GM19193 (cell line): ENCODE data around the gene EXTL1.

Source experiments
- POLR2A ChIP-seq: IDR thresholded peaks from 4 replicates; pipeline ENCODE4 v1.6.1; 2011; ENCODE audit not compliant: insufficient read depth, insufficient read length; ENCODE audit errors: extremely low read depth

EXTL1 gene

GRCh38 chr1:26064553-26064952 lies 43.0 kb downstream of the EXTL1 start:
- no peak for TF ChIP-seq POLR2A

- TF ChIP-seq POLR2A: no peak
Observed at GRCh38 chr1:26066160-26066559, 44.6 kb downstream of the EXTL1 start.

GRCh38 chr1:26066857-26067256 lies 45.3 kb downstream of the EXTL1 start:
- no peak for TF ChIP-seq POLR2A

DNA sequence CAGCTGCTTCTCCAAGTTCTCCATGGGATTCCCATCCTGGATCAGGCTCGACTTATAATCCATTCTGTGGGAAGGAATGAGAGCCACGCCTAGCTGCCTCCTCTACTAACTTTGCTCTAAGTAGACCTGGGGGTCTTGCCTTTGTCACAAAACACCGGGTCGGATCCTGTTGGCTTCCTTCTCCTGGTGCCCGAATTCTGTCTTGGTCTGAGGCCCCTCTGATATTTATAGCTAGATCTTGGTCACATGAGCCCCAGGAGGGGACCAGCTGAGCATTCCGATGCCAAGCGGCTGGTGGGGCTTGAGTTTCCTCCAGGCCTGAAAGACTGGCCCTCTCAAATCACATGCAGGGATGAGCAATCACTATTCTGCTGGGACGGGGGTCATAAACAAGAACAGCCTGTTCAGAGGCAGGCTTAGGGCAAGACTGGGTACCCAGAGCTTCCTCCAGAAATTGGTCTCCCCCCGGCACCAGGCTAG lies 45.9 kb downstream of the EXTL1 start, which contains the start of gene TRIM63:
TRIM63 (minus strand) TSS at position 199 of the 480 bp plus-strand sequence; CDS start at position 63, 136 bp downstream.
- no peak for TF ChIP-seq POLR2A

- no peak for TF ChIP-seq POLR2A
Observed at GRCh38 chr1:26069941-26070295, 48.3 kb downstream of the EXTL1 start.

GRCh38 chr1:26070296-26070962 lies 48.9 kb downstream of the EXTL1 start:
- no peak for TF ChIP-seq POLR2A

DNA sequence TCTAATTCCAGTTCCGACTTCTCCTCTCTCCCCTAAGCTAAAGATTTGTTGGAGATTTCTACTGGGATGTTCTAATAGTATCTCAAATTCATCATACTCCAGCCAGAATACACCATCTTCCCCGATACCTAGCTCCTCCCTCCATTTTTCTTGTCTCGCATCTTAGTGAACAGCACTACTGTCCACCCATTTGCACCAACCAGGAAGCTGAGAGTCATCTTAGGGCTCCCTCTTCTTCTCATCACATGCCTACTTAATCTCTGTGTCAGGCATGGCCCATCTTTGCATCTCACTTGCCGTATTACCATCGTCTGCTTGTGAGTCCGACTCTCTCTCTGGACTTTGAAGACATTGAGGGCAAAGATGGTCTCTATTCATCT lies 49.4 kb downstream of the EXTL1 start:
- TF ChIP-seq POLR2A: no peak

- no peak for TF ChIP-seq POLR2A
Observed at GRCh38 chr1:26072305-26072704, 50.7 kb downstream of the EXTL1 start.

GRCh38 chr1:26075421-26076144 lies 54.0 kb downstream of the EXTL1 start:
- no peak for TF ChIP-seq POLR2A

DNA sequence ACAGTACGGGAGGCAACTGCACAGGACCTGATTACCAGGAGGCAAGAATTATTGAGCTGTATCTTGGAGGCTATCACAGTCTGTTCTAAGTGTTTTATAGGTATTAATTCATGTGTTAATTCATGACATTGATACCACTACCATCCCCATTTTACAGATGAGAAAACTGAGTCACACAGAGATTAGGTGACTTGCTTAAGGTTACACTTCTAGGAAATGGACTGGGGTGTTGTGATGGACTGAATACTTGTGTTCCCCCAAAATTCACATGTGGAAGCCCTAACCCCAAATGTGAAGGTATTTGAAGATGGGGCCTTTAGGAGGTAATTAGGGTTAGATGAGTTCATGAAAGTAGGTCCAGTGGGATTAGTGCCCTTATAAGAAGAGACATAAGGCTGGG lies 55.9 kb downstream of the EXTL1 start:
- TF ChIP-seq POLR2A: no peak

GRCh38 chr1:26078286-26079177 lies 57.0 kb downstream of the EXTL1 start:
- no peak for TF ChIP-seq POLR2A

DNA sequence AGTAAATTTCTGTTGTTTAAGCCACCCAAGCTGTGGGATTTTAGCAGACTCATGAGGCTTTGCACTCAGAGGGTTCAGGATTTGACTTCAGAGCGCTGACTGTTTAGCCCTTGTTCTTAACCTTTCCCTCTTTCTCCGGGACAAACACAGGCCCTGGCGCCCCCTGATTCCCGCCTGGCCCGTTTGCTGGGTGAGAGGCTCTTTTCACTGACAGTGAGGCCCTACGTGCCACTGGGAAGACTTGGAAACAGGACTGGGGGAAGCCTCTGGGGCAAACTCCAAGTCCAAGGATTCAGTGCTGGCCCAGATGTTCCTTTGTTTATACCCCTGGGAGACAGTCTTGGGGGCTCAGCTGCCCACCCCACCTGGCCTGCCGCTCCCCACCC lies 57.6 kb downstream of the EXTL1 start:
- no peak for TF ChIP-seq POLR2A

GRCh38 chr1:26079960-26080814 lies 58.6 kb downstream of the EXTL1 start:
- TF ChIP-seq POLR2A: no peak

DNA sequence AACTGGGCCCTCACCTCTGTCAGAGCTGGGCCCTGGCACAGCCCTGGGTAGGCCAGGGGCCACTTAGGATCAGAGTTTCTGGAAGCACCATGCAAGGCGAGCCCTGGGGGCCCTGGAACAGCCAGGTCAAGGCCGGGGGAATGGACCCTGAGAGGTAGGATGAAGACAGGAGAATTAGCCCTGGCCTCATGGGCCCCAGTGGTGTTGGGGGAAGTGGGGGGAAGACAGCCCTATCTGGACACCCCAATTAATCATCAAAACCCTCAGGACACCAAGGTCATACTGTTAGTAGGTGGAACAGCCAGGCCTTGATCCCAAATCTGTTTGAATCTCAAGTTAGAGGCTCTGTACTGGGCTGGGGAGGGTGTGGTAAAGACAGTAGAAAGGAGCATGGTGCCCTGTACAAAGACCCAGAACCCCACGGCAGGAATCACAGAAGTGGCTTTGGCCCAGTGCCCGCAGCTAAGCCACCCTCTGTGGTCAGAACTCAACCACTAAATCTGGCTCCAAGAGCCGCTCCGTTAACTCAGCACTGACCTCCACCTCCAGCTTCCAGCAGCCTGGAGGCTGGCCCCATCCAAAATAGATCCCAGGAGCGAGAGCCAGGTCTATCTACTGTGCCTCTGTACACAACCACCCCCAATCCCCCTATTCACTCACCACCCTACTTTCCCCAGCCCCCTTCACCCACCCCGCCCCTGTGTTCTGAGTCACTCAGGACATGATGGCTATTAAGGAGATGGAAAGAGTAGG lies 59.9 kb downstream of the EXTL1 start:
- no peak for TF ChIP-seq POLR2A
